ENCODE measurements around the gene DGKH.
"Not testable (repeated sequence)": the region's sequence is repeated elsewhere in the genome, so short reads cannot be mapped to it uniquely, and the experiment has no call there.

The DGKH gene

GRCh38 chr13:42219051-42219450, 170.6 kb downstream of the DGKH start:
- no peak for DNase-seq (ENCODE audit: low spot score)
- TF ChIP-seq CTCF (IDR thresholded peaks at IDR 0.05; ENCODE audit: extremely low read depth, missing control alignments): no peak

- no peak for DNase-seq (ENCODE audit: low spot score)
- no peak for TF ChIP-seq CTCF (IDR thresholded peaks at IDR 0.05; ENCODE audit: extremely low read depth, missing control alignments)
Observed at GRCh38 chr13:42219876-42220275, 171.4 kb downstream of the DGKH start.

GRCh38 chr13:42221121-42221765, 172.8 kb downstream of the DGKH start:
- no peak for DNase-seq (ENCODE audit: low spot score)
- TF ChIP-seq CTCF (IDR thresholded peaks at IDR 0.05; ENCODE audit: extremely low read depth, missing control alignments): no peak

GRCh38 chr13:42223681-42224080, 175.2 kb downstream of the DGKH start:
- TF ChIP-seq CTCF (IDR thresholded peaks at IDR 0.05; ENCODE audit: extremely low read depth, missing control alignments): no peak
- no peak for DNase-seq (ENCODE audit: low spot score)

- no peak for TF ChIP-seq CTCF (IDR thresholded peaks at IDR 0.05; ENCODE audit: extremely low read depth, missing control alignments)
- no peak for DNase-seq (ENCODE audit: low spot score)
Observed at GRCh38 chr13:42225051-42225450, 176.6 kb downstream of the DGKH start.

GRCh38 chr13:42226759-42227158, 178.3 kb downstream of the DGKH start:
- not testable (repeated sequence) for DNase-seq (ENCODE audit: low spot score)

- no peak for TF ChIP-seq CTCF (IDR thresholded peaks at IDR 0.05; ENCODE audit: extremely low read depth, missing control alignments)
- no peak for DNase-seq (ENCODE audit: low spot score)
Observed at GRCh38 chr13:42228527-42228926, 180.1 kb downstream of the DGKH start.

GRCh38 chr13:42229287-42229686, 180.8 kb downstream of the DGKH start:
- TF ChIP-seq CTCF (IDR thresholded peaks at IDR 0.05; ENCODE audit: extremely low read depth, missing control alignments): no peak
- no peak for DNase-seq (ENCODE audit: low spot score)
